Kidney epithelial cell (primary cell): ENCODE results near the gene NUP210. TPM values are rescaled to one million over a fixed set of nuclear protein-coding genes. Genes with fewer than 3 reads are reported as not detected.

Source experiments
- DNase-seq: peaks from one replicate; pipeline ENCODE4 v3.0.0-alpha.2; 2010; ENCODE audit warnings: low read depth
- H3K27me3 ChIP-seq: 2 replicates; pipeline ENCODE4 v1.6.0; 2011; ENCODE audit warnings: low read length; ENCODE audit not compliant: control insufficient read depth, insufficient read depth
- H3K36me3 ChIP-seq: 2 replicates; pipeline ENCODE4 v1.5.1; 2011; ENCODE audit warnings: low read length; ENCODE audit not compliant: control insufficient read depth, insufficient read depth
- H3K4me3 ChIP-seq: 2 replicates; pipeline ENCODE4 v1.5.1; 2011; ENCODE audit warnings: low read depth, mild to moderate bottlenecking, control low read depth, low read length
- total RNA-seq: library from RNA; depleted of rRNA; stranded (reverse); fragments of >200 nt; gene quantifications from 2 replicates; pipeline ENCODE4 v1.2.3, GENCODE V29; 2015
- TF ChIP-seq, protein P1 (sequence below): IDR thresholded peaks from 2 replicates; pipeline ENCODE4 v1.5.1; 2011; ENCODE audit warnings: mild to moderate bottlenecking, moderate library complexity, low read length, control low read depth, inconsistent platforms; ENCODE audit not compliant: insufficient read depth, poor library complexity, severe bottlenecking

The NUP210 gene
- total RNA-seq, 1 donor from 2014 or later: 36.2 TPM

DNA sequence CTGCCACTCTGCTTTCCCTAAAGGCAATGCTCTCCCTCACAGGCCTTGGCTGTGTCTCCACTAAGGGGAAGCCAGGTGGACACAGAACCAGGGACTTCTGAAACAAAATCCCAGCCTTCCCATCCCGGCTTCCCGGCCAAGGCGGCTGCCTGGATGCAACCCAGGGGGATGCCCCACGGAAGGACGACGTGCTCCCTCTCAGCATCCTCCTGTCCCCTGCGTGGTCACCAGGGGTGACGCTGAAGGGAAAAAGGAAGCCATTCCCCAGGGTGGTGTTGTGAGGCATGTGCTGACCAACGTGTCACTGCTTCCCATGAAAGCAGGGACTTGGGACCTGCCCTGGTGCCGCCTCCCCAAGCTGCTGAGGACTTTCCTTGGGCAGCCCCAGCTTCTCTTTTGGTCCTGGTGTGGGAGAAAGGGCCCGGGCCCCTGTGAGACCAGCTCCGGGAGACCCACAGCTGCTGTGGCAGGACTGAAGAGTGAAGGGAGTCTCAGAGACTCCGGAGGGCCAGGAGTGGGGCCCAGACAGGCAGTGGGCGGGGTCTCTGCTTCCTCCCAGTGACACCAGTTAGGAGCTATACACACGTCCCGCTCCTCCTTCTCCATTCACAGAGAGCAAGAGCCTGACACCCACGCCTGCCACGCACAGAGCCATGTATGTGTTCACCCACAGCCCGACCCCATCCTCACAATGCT, 139.2 kb downstream of the NUP210 start:
- H3K4me3 ChIP-seq: no peak overlapping the region
- no peak for DNase-seq
- TF ChIP-seq, protein P1, sequence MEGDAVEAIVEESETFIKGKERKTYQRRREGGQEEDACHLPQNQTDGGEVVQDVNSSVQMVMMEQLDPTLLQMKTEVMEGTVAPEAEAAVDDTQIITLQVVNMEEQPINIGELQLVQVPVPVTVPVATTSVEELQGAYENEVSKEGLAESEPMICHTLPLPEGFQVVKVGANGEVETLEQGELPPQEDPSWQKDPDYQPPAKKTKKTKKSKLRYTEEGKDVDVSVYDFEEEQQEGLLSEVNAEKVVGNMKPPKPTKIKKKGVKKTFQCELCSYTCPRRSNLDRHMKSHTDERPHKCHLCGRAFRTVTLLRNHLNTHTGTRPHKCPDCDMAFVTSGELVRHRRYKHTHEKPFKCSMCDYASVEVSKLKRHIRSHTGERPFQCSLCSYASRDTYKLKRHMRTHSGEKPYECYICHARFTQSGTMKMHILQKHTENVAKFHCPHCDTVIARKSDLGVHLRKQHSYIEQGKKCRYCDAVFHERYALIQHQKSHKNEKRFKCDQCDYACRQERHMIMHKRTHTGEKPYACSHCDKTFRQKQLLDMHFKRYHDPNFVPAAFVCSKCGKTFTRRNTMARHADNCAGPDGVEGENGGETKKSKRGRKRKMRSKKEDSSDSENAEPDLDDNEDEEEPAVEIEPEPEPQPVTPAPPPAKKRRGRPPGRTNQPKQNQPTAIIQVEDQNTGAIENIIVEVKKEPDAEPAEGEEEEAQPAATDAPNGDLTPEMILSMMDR: no peak
- peaks cover 59% of the 10 kb centered on the region for H3K27me3 ChIP-seq
- no peaks in the 10 kb centered on the region for H3K36me3 ChIP-seq

DNA sequence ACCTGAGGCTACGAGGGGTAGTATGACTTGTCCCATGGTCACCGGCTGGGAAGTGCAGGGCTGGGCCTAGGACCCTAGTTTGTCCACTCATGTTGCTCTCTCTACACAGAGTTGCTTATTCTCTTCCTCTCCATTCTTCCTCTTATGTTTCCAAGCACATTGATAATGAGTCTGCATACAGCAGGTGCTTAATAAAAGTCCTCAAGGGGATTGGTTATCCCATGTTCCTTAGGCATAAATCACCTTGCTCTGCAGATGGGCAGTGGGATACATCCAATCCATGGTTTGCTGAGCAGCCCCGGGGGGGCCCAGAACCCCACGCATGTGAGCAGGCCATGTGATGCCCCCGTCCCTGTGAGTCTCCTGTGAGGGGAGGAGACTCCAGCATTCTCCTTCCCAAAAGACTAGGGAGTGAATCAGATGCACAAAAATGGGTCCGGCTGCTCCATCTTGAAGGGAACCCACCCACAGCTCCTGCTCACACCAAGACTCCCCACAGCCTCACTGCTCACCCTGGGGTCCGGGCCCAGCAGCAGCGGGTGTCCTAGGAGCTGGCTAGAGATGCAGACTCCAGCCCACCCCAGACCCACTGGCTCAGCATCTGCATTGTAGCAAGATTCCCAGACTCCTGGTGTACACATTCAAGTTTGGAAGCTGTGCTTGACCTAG, 139.9 kb downstream of the NUP210 start:
- Histone ChIP-seq H3K36me3 (no peaks in the 10 kb centered on the region), H3K4me3 (no peak overlapping the region), H3K27me3 (peaks cover 54% of the 10 kb centered on the region)
- DNase-seq: no peak
- TF ChIP-seq, protein P1: no peak

DNA sequence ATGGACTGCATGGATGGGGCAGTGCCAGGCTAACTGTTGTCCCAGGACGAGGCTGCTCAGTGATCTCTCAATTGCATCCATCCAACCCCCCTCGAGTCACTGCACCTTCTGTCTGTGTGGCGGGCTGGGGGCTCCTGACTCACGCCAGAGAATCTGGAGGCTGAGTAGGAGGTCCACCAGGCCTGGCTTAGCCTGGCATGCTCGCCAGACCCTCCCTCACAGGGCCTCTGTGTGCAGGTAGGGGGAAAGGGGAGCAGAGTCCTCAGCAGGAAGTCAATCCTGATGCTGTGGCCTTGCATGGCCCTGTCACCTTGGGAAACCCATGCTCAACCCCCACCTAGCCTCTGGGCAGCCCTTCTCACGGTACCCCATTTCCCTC, 140.6 kb downstream of the NUP210 start:
- no peak overlapping the region for H3K4me3 ChIP-seq
- TF ChIP-seq, protein P1: no peak
- DNase-seq: no peak
- peaks cover 48% of the 10 kb centered on the region for H3K27me3 ChIP-seq
- no peaks in the 10 kb centered on the region for H3K36me3 ChIP-seq

DNA sequence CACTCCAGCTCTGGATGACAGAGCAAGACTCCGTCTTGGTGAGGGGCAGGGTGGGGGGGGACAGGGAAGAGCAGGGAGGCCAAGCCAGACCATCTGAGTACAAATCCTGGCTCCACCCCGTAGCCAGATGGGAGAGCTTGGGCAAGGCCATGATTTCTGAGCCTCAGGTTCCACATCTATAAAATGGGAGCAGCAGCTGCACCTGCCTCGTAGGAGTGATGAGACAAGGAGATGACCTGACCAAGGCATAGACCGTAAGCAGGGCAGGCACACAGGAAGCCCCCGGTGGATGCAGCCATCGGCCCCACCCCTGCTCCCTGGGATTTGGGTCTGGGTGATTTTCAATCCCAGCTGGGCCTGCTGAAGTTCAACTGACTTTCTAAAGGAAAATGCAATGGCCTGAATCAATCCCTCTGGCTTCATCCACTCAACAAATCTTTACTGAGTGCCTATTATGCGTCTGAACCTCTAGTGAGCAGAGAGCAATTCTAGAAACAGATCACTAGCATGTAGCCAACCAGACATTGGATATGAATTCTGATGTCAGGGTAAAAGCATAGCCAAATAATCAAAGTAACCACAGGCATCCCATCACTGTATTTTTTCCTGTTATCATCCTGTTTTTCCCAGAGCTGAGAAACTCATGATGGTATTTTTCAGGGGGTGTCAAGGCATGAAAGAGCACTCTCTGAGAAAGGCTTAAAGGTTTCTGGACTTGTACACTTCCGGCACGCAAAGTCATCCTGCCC, 141.2 kb downstream of the NUP210 start:
- DNase-seq: no peak
- Histone ChIP-seq H3K27me3 (peaks cover 50% of the 10 kb centered on the region), H3K4me3 (no peak overlapping the region), H3K36me3 (no peaks in the 10 kb centered on the region)
- TF ChIP-seq, protein P1: no peak

DNA sequence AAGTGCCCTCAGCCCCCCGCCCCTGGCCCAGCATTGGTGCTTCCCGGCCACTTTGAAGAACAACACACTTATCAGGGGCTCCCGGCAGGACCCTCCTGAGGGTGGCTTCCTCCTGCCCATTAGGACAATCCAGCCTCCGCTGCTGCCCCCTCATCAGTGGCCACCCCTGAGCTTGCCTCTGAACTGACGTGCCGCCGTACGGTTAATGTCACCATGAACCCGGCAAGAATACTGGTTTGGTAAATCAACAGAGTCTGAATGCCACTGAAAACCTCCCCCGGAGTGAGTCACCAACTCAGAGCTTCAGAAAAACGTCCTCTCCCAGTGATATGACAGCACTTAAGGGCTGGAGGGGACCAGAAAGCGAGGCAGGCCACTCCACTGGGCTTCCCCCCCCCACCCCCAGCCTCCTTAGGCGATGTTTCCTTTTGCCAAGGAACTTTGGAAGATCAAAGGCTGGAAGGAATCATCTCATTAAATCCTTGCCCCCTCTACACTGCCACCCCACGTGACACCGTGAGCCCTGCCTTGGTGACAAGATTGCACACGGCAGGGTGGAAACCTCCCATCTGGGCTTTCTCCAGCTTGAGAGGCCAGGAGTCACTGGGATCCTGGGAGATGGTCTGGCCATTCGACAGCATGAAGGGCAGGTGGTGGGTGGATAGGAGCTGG, 142.1 kb downstream of the NUP210 start:
- H3K36me3 ChIP-seq: no peaks in the 10 kb centered on the region
- TF ChIP-seq, protein P1: no peak
- peaks cover 46% of the 10 kb centered on the region for H3K27me3 ChIP-seq
- no peak for DNase-seq
- H3K4me3 ChIP-seq: no peak overlapping the region
